Vagina (tissue), 2 donors: ENCODE results near the gene SMIM28. TPM values are rescaled to one million over a fixed set of nuclear protein-coding genes. Genes with fewer than 3 reads are reported as not detected.

Experiments used
- DNase-seq, 2 donors: peaks; one replicate each; pipeline ENCODE4 v3.0.0-alpha.2; 2017; ENCODE audit errors: extremely low spot score in 2 of 2
- H3K27ac ChIP-seq: fragments of 200-600 bp; sonication (generic); one replicate; pipeline ENCODE4 v1.5.1; 2019
- H3K27me3 ChIP-seq: fragments of 200-600 bp; sonication (generic); one replicate; pipeline ENCODE4 v1.5.1; 2019
- H3K36me3 ChIP-seq, 2 donors: fragments of 200-600 bp; sonication (generic); one replicate each; pipeline ENCODE4 v1.5.1; 2017 to 2019
- H3K4me1 ChIP-seq: fragments of 200-600 bp; sonication (generic); one replicate; pipeline ENCODE4 v1.5.1; 2019
- H3K4me3 ChIP-seq, 2 donors: fragments of 200-600 bp; sonication (generic); 1 replicate in 1 of 2; 2 replicates in 1 of 2; pipeline ENCODE4 v1.5.1; 2016 to 2019
- H3K9me3 ChIP-seq: fragments of 200-600 bp; sonication (generic); one replicate; pipeline ENCODE4 v1.5.1; 2019
- POLR2A ChIP-seq, 2 donors: fragments of 450-650 bp; IDR thresholded peaks; one replicate each; pipeline ENCODE4 v1.6.1; 2017; ENCODE audit warnings: antibody characterized with exemption in 2 of 2, mild to moderate bottlenecking in 2 of 2, moderate library complexity in 2 of 2
- POLR2AphosphoS5 ChIP-seq, 2 donors: sonication (generic); formaldehyde crosslinking; IDR thresholded peaks; one replicate each; pipeline ENCODE4 v1.9.0; 2017; ENCODE audit warnings: antibody characterized with exemption in 2 of 2, mild to moderate bottlenecking in 2 of 2, low read depth in 1 of 2; ENCODE audit not compliant: insufficient read depth in 1 of 2
- intact Hi-C: fragments of 100-400 bp; cut with DNase I; formaldehyde crosslinking; loops from one replicate; pipeline ENCODE4 v1.15.1; 2023
- total RNA-seq: library from RNA; depleted of rRNA; stranded (reverse); fragments of >200 nt; gene quantifications from one replicate; pipeline ENCODE4 v1.2.3, GENCODE V29; 2016
- TF ChIP-seq, protein P1 (sequence below), 3 experiments: fragments of 450-650 bp in 2 of 3; fragments of 200-600 bp in 1 of 3; sonication (generic) in 1 of 3; IDR thresholded peaks; one replicate each; pipeline ENCODE4 v1.5.1; 2017 to 2019; ENCODE audit warnings: antibody characterized with exemption in 3 of 3, mild to moderate bottlenecking in 2 of 3, moderate library complexity in 2 of 3

Gene SMIM28
- total RNA-seq, 1 donor from 2014 or later, result not detected

DNA sequence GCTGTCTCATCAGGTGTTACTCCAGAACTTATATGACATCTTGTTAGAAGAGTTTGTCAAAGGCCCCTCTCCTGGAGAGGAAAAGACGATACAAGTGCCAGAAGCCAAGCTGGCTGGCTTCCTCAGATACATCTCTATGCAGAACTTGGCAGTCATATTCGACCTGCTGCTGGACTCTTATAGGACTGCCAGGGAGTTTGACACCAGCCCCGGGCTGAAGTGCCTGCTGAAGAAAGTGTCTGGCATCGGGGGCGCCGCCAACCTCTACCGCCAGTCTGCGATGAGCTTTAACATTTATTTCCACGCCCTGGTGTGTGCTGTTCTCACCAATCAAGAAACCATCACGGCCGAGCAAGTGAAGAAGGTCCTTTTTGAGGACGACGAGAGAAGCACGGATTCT lies 43.7 kb upstream of the SMIM28 start:
- intact Hi-C loops, result no loop called here
- Histone ChIP-seq H3K9me3 (no peaks in the 10 kb centered on the region), H3K27me3 (no peaks in the 10 kb centered on the region)

GRCh38 chr6:138334963-138335362 lies 42.7 kb upstream of the SMIM28 start:
- H3K4me1 ChIP-seq, result no peaks in the 10 kb centered on the region
- no peak for DNase-seq
- H3K27me3 ChIP-seq, result no peaks in the 10 kb centered on the region
- H3K4me3 ChIP-seq, result no peak overlapping the region
- H3K9me3 ChIP-seq, result no peaks in the 10 kb centered on the region
- H3K36me3 ChIP-seq, result no peaks in the 10 kb centered on the region
- intact Hi-C loops, result no loop called here
- TF ChIP-seq POLR2AphosphoS5 (IDR thresholded peaks at IDR 0.05; ENCODE audit: insufficient read depth in 1 of 2, low read depth in 1 of 2), result no peak
- TF ChIP-seq, protein P1, sequence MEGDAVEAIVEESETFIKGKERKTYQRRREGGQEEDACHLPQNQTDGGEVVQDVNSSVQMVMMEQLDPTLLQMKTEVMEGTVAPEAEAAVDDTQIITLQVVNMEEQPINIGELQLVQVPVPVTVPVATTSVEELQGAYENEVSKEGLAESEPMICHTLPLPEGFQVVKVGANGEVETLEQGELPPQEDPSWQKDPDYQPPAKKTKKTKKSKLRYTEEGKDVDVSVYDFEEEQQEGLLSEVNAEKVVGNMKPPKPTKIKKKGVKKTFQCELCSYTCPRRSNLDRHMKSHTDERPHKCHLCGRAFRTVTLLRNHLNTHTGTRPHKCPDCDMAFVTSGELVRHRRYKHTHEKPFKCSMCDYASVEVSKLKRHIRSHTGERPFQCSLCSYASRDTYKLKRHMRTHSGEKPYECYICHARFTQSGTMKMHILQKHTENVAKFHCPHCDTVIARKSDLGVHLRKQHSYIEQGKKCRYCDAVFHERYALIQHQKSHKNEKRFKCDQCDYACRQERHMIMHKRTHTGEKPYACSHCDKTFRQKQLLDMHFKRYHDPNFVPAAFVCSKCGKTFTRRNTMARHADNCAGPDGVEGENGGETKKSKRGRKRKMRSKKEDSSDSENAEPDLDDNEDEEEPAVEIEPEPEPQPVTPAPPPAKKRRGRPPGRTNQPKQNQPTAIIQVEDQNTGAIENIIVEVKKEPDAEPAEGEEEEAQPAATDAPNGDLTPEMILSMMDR (IDR thresholded peaks at IDR 0.05), result no peak
- TF ChIP-seq POLR2A (IDR thresholded peaks at IDR 0.05), result no peak
- no peak overlapping the region for H3K27ac ChIP-seq

More for the DNA sequence above, 43.7 kb upstream of the SMIM28 start:
- Histone ChIP-seq H3K27ac (no peak overlapping the region), H3K4me3 (no peak overlapping the region), H3K4me1 (no peaks in the 10 kb centered on the region), H3K36me3 (no peaks in the 10 kb centered on the region)
- no peak for TF ChIP-seq POLR2A (IDR thresholded peaks at IDR 0.05)
- no peak for TF ChIP-seq POLR2AphosphoS5 (IDR thresholded peaks at IDR 0.05; ENCODE audit: insufficient read depth in 1 of 2, low read depth in 1 of 2)
- TF ChIP-seq, protein P1 (IDR thresholded peaks at IDR 0.05), result no peak
- no peak for DNase-seq

DNA sequence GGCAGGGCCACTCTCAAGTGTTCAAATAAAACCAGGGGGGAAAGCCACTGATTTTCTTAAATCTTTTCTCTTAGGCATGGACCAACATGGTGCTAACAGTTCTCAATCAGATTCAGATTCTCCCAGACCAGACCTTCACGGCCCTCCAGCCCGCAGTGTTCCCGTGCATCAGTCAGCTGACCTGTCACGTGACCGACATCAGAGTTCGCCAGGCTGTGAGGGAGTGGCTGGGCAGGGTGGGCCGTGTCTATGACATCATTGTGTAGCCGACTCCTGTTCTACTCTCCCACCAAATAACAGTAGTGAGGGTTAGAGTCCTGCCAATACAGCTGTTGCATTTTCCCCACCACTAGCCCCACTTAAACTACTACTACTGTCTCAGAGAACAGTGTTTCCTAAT lies 41.5 kb upstream of the SMIM28 start:
- Histone ChIP-seq H3K4me1 (no peaks in the 10 kb centered on the region), H3K27ac (no peak overlapping the region), H3K9me3 (no peaks in the 10 kb centered on the region), H3K4me3 (no peak overlapping the region), H3K36me3 (no peaks in the 10 kb centered on the region), H3K27me3 (no peaks in the 10 kb centered on the region)
- intact Hi-C loops, result no loop called here
- no peak for DNase-seq
- no peak for TF ChIP-seq POLR2A (IDR thresholded peaks at IDR 0.05)
- no peak for TF ChIP-seq POLR2AphosphoS5 (IDR thresholded peaks at IDR 0.05; ENCODE audit: insufficient read depth in 1 of 2, low read depth in 1 of 2)
- TF ChIP-seq, protein P1 (IDR thresholded peaks at IDR 0.05), result no peak

DNA sequence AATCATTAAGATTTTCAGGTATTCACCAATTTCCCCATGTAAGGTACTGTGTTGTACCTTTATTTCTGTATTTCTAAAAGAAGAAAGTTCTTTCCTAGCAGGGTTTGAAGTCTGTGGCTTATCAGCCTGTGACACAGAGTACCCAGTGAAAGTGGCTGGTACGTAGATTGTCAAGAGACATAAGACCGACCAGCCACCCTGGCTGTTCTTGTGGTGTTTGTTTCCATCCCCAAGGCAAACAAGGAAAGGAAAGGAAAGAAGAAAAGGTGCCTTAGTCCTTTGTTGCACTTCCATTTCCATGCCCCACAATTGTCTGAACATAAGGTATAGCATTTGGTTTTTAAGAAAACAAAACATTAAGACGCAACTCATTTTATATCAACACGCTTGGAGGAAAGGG lies 40.6 kb upstream of the SMIM28 start:
- no peak for DNase-seq
- H3K27me3 ChIP-seq, result no peaks in the 10 kb centered on the region
- intact Hi-C loops, result no loop called here
- no peak overlapping the region for H3K27ac ChIP-seq
- no peak overlapping the region for H3K4me3 ChIP-seq
- no peaks in the 10 kb centered on the region for H3K36me3 ChIP-seq
- TF ChIP-seq POLR2AphosphoS5 (IDR thresholded peaks at IDR 0.05; ENCODE audit: insufficient read depth in 1 of 2, low read depth in 1 of 2), result no peak
- TF ChIP-seq, protein P1 (IDR thresholded peaks at IDR 0.05), result no peak
- no peak for TF ChIP-seq POLR2A (IDR thresholded peaks at IDR 0.05)
- H3K9me3 ChIP-seq, result no peaks in the 10 kb centered on the region
- H3K4me1 ChIP-seq, result no peaks in the 10 kb centered on the region

- Histone ChIP-seq H3K27me3 (no peaks in the 10 kb centered on the region), H3K27ac (no peak overlapping the region), H3K4me3 (no peak overlapping the region), H3K4me1 (no peaks in the 10 kb centered on the region), H3K9me3 (no peaks in the 10 kb centered on the region), H3K36me3 (no peaks in the 10 kb centered on the region)
- intact Hi-C loops, result no loop called here
- no peak for TF ChIP-seq POLR2A (IDR thresholded peaks at IDR 0.05)
- TF ChIP-seq, protein P1 (IDR thresholded peaks at IDR 0.05), result no peak
- no peak for TF ChIP-seq POLR2AphosphoS5 (IDR thresholded peaks at IDR 0.05; ENCODE audit: insufficient read depth in 1 of 2, low read depth in 1 of 2)
- no peak for DNase-seq
These were observed 38.7 kb upstream of the SMIM28 start for GRCh38 chr6:138339024-138339423.
